Measurements from ENCODE around the gene CD59. TPM values are rescaled to one million over a fixed set of nuclear protein-coding genes. Genes with fewer than 3 reads are reported as not detected.

Gene CD59
- total and polyA plus RNA-seq, 10 of the 15 experiments (the other 5 are each of a cell fraction or from before 2014, with no cell fraction given): 55.5 to 256 (median 181) TPM

DNA sequence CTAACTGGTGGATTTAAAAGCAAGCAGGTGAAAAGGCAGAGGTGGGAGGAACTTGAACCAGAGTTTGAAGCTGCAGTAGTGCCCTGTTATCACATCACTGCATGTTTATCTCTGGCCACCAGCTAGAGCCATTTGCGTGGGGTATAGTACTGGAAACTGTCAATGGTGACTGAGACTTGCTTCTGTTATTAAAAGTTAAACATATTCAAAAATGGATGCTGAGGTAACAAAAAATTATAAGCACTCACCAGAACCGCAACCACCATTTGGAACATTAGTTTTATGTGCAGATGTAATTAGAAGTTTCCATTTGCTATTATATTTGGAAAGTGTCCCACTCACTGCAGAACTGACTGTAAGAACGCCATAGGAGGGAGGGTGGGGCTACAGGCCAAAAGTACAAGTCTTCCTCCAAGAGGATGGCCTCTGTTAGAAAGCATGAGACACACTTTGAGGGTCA lies 1.2 kb upstream of the CD59 start:
- POLR2A ChIA-PET: interaction anchor here (0.7 to 1.1 kb wide), 3 partner anchors 10 to 348 kb away, joined by 3 to 4 read pairs (median 3); no protein-coding TSS in a partner anchor
- CTCF ChIA-PET: interaction anchor here (0.5 to 2.5 kb wide), 7 partner anchors 16 to 371 kb away, joined by 3 to 27 read pairs (median 4); no protein-coding TSS in a partner anchor
- Histone ChIP-seq H3K27me3 (replicated peaks in 1 of 2; ENCODE audit: control insufficient read depth in 2 of 2, insufficient read depth in 2 of 2, low read length in 1 of 2) (no peaks in the 10 kb centered on the region), H3K36me3 (ENCODE audit: control insufficient read depth in 2 of 2, insufficient read depth in 2 of 2, low read length in 1 of 2) (no peaks in the 10 kb centered on the region), H3K4me1 (ENCODE audit: control insufficient read depth, insufficient read depth, low read length) (peaks cover 12% of the 10 kb centered on the region), H3K9me3 (replicated peaks; ENCODE audit: control insufficient read depth, insufficient read depth, low read length) (no peaks in the 10 kb centered on the region), H4K20me1 (ENCODE audit: control insufficient read depth, insufficient read depth) (no peaks in the 10 kb centered on the region), H2AFZ (ENCODE audit: control insufficient read depth, low read depth, low read length) (no peak overlapping the region), H3K4me2 (ENCODE audit: control insufficient read depth, insufficient read depth) (no peak overlapping the region), H3K79me2 (ENCODE audit: control insufficient read depth, insufficient read depth, low read length) (peaks cover 29% of the 10 kb centered on the region), H3K27ac (ENCODE audit: control insufficient read depth, insufficient read depth) (no peak overlapping the region), H3K4me3 (no peak overlapping the region), H3K9ac (ENCODE audit: control insufficient read depth, insufficient read depth, low read length) (no peak overlapping the region)
- DNase-seq (ENCODE audit: low read depth, low spot score): no peak
- TF ChIP-seq EED (IDR thresholded peaks at IDR 0.05; ENCODE audit: low read depth) (no peak), TCF3 (IDR thresholded peaks at IDR 0.05; ENCODE audit: borderline replicate concordance, insufficient read depth, low read depth, low read length) (no peak), MAX (IDR thresholded peaks at IDR 0.05; ENCODE audit: low read depth, low read length) (no peak), POLR2AphosphoS5 (IDR thresholded peaks at IDR 0.05; ENCODE audit: low read length) (no peak), RFX5 (IDR thresholded peaks at IDR 0.05; ENCODE audit: low read depth, low read length) (no peak), CREB1 (IDR thresholded peaks at IDR 0.05; ENCODE audit: low read depth) (no peak), EP300 (IDR thresholded peaks at IDR 0.05; ENCODE audit: borderline replicate concordance in 1 of 2, control insufficient read depth in 1 of 2, low read depth in 2 of 2, low read length in 2 of 2) (no peak), PAX8 (IDR thresholded peaks at IDR 0.05) (no peak), RUNX3 (IDR thresholded peaks at IDR 0.05; ENCODE audit: low read length) (no peak), SIX5 (IDR thresholded peaks at IDR 0.05; ENCODE audit: low read depth, low read length, severe bottlenecking) (no peak), NFYA (IDR thresholded peaks at IDR 0.05; ENCODE audit: borderline replicate concordance, low read depth, low read length) (no peak), SREBF2 (IDR thresholded peaks at IDR 0.05; ENCODE audit: low read length) (no peak), SPI1 (IDR thresholded peaks at IDR 0.05; ENCODE audit: borderline replicate concordance, insufficient read depth, low read depth, low read length) (no peak), RBBP5 (conservative IDR thresholded peaks at IDR 0.05) (no peak), HDAC6 (IDR thresholded peaks at IDR 0.05; ENCODE audit: unreplicated experiment) (no peak), NFIC (IDR thresholded peaks at IDR 0.05; ENCODE audit: low read depth, low read length) (no peak), BCL11A (IDR thresholded peaks at IDR 0.05; ENCODE audit: low read depth, low read length) (no peak), ESRRA (IDR thresholded peaks at IDR 0.05; ENCODE audit: low read length) (no peak), SREBF1 (IDR thresholded peaks at IDR 0.05; ENCODE audit: low read length) (no peak)
- TF ChIP-seq, protein P1, sequence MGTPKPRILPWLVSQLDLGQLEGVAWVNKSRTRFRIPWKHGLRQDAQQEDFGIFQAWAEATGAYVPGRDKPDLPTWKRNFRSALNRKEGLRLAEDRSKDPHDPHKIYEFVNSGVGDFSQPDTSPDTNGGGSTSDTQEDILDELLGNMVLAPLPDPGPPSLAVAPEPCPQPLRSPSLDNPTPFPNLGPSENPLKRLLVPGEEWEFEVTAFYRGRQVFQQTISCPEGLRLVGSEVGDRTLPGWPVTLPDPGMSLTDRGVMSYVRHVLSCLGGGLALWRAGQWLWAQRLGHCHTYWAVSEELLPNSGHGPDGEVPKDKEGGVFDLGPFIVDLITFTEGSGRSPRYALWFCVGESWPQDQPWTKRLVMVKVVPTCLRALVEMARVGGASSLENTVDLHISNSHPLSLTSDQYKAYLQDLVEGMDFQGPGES (IDR thresholded peaks at IDR 0.05): no peak
- intact Hi-C loops (cut with micrococcal nuclease; ENCODE audit: unreplicated experiment): loop anchor here (5.0 kb wide), 1 partner anchor 35 kb away; the partner anchor contains the start of gene C11orf91
- in situ Hi-C loops (cut with MboI): no loop called here
- 67% methylated on average over 3 of the region's 3 CpGs for WGBS (ENCODE audit: insufficient coverage, insufficient replicate concordance, low lambda C conversion rate, missing lambda C conversion rate)
- RAD21 ChIA-PET (ENCODE audit: unreplicated experiment): interaction anchor here (1.4 to 3.0 kb wide), 3 partner anchors 13 to 70 kb away, joined by 5 to 16 read pairs (median 12); no protein-coding TSS in a partner anchor
- ATAC-seq: no peak
- FAIRE-seq: no peak
- SMC1A ChIA-PET (ENCODE audit: uncharacterized antibody, unreplicated experiment): interaction anchor here (0.7 to 5.9 kb wide), 9 partner anchors 17 to 571 kb away, joined by 3 to 43 read pairs (median 5); no protein-coding TSS in a partner anchor
- no TSS peak for BruUV-seq (replicated peaks)
